HS-27A (cell line): Measurements from ENCODE around the gene ABCG2.

Experiments used
- DNase-seq: peaks from one replicate; pipeline ENCODE4 v3.0.0-alpha.2; 2012; ENCODE audit warnings: low read depth, missing footprints

Gene ABCG2

DNA sequence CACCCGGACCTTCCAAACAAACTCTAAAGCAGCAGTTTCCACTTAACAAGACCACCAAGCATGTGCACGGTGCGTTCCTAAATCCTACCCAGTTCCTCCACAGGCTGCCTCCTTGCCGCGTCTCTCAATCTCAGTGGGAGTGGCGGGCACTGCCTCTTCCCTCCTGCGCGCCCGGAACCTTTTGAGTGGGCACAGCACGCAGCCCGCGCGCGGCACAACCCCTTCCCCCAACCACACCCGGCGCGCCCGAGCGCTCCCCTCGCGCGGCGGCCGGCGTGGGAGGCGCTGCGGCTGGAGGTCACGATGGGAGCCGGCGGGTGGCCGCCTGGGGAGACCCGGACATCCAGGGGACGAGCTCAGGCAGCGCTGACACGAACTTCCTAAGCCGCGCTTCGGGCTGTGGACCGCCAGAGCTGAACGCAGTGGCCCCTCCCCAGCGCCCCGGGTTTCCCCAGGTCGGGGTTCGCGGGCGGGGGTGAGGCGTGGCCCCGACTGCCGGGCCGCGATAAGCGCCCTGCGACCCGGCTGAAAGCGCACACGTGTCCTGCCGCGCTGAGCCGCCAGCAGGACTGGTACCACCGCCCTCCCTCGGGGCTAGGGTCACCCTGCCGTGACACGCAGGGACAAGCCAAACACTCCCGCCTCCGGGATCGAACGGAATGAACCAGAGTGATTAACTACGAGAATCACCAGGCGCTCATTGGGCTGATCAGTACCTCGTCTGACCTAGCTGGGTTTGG lies at the start of gene ABCG2:
Gene ABCG2, minus strand, starts transcription at position 151 of the 740 bp plus-strand sequence. CDS start 18,644 bp downstream, outside the sequence.
- no peak for DNase-seq

DNA sequence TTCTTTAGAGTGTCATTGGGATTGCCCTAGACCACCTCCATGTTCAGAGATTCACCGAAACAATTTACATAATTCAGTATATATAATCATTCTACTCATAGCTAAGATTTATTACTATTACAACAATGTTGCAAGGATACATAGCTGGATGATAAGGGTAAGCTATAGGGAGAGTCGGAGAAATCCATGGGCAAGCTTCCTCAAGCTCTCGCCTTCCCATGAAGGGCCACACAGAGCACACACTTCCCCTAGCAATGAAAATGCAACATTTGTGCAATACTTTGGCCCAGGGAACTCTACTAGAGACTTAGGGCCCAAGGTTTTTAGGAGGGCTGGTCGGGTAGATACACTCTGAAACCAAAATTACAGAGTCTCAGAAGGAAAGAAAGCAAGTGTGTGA lies 49.7 kb upstream of the ABCG2 start:
- DNase-seq, result no peak

DNA sequence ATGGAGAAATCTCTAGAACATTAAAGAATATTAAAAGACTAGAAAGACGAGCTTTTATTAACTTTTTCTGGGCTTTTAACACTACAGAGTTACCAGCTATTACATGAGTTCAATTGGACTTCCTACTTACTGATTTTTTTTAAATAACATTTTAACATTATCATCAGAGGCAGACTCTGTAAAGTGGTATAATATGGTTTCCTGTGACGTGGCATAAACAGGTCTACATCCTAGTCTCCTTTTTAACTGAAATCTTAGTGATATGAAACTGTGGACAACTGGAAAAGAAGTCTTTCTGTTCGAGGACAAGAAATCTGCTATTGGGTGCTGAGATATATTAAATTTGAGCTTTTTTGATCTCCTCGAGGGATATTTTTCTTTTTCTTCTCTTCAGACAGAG lies 48.7 kb upstream of the ABCG2 start:
- no peak for DNase-seq

DNA sequence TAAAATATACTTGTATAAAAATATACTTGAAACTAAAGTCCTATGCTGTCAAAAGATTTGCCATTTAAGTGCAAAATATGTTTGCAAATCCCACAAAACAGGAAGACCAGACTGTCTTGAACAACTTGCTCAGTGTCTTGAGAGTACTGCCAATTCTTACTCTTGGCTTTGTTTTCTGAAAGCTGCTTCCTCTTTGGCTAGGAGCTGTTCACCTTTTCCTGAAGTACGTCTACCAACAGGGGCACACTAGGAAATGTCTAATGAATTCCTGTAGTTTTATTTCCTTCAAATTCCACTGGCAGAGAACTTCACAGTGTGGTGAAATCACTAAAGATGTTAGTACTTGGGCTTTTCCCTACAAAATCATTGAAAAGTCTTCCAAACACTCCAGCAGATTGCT lies 46.4 kb upstream of the ABCG2 start:
- DNase-seq, result no peak

DNA sequence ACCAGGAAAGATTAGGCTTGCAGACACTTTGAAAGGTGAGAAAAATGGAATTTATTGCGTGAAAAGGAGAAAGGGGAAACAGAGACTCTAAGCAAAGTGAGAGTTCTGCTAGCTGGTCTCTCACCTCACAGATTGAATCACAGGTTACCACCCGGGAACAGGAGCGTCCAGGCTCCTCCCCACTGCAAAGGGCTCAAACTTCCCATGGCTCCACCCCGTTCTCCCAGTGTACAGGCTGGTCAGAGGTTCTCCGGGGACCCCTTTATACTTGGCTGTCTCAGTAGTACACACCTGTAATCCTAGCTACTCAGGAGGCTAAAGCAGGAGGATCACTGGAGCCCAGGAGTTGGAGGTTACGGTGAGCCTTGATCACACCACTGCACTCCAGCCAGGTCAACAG lies 44.0 kb upstream of the ABCG2 start:
- no peak for DNase-seq

DNA sequence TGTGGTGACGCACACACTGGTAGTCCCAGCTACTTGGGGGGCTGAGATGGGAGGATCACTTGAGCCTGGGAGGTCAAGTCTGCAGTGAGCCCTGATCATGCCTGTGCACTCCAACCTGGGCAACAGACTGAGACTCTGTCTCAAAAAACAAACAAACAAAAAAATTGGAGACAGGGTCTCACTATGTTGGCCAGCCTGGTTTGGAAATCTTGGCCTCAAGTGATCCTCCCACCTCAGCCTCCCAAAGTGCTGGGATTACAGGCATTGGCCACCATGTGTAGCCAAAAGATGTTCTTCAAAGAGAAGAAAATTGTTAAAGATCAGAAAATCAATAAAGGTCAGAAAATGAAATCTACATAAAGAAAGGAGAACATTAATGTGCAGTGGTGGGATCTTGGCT lies 41.7 kb upstream of the ABCG2 start:
- no peak for DNase-seq

DNA sequence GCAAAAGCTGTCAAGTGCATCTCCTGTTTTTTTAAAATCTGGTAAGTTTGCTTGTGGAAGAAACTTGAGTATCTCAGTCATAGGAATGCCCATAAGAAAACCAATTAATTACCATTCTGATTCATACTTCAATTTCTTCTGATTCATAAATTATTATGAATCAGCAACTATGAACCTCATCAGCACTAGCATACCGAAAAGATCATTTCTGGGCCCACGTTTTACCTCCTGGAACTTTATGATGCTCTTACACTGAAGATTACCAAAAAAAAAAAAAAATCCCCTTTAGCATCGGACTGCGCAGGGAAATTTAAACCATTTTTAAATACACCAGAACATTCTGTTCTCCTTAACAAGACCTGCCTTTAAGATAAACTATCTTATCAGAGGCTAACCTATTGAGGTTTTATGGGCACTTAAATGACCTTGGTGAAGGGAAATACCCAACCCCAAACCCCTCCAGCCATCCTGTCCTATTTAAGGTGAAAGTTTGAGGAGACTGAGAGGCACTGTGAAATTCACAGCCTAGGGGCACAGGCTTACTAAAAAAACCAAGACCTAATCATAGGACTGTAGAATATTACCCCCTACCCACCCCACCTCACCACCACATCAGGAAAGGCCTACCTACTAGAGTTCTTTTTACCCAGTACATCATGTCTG lies 38.2 kb upstream of the ABCG2 start:
- DNase-seq, result no peak

DNA sequence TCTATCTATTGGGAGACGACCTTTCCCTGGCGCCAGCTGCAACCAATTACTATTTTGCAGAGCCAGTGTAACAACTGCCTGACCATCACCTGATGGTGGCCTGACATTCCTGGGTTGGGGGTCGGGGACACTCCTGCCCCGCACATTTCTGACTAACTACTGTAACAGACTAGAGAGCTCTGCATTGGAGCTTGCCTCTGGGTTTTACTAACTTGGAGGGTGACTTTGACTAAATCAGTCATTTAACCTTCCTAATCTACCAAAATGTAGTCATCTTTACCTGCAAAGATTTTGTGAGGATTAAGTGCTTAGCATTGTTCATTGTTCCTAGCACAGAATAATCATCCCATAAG lies 37.5 kb upstream of the ABCG2 start:
- DNase-seq, result no peak

DNA sequence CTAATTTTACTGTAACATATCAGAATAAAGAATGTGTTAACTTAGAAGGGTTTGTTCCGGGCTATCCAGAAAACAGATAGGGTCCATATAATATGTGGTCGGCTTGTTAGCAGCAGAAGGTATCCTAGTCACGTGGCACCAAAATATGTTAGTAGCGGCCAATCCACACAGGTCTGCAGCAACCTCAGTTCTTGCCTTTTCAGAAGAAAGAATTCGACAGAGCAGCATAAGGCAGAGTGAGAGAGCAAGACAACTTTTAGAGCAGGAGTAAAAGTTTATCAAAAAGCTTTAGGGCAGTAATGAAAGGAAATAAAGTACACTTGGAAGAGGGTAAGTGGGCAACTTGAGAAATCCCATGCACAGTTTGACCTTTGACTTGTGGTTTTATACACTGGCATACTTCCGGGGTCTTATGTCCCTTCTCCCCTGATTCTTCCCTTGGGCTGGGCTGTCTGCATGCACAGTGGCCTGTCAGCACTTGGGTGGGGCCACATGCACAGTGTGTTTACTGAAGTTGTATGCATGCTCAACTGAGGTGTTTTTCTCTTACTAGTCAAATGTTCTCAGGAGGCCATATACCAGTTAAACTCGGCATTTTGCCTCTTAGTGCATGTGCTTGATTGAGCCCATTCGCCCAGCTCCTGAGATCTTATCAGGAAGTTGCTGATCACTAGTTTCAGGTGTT lies 37.0 kb upstream of the ABCG2 start:
- DNase-seq, result no peak

DNA sequence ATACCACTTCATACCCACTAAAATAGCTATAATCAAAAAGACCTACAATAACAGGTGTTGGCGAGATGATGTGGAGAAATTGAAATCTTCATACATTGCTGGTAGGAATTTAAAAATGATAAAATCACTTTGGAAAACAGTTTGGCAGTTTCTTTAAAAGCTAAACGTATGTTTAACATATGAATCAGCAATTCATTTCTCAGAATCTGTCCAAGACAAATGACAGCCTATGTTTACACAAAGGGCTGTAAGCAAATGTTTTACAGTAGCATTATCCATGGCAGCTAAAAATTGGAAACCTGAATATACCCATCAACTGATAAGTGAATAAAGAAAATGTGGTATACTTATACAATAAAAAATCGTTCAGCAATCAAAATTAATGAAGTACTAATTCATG lies 33.0 kb upstream of the ABCG2 start:
- DNase-seq, result no peak

DNA sequence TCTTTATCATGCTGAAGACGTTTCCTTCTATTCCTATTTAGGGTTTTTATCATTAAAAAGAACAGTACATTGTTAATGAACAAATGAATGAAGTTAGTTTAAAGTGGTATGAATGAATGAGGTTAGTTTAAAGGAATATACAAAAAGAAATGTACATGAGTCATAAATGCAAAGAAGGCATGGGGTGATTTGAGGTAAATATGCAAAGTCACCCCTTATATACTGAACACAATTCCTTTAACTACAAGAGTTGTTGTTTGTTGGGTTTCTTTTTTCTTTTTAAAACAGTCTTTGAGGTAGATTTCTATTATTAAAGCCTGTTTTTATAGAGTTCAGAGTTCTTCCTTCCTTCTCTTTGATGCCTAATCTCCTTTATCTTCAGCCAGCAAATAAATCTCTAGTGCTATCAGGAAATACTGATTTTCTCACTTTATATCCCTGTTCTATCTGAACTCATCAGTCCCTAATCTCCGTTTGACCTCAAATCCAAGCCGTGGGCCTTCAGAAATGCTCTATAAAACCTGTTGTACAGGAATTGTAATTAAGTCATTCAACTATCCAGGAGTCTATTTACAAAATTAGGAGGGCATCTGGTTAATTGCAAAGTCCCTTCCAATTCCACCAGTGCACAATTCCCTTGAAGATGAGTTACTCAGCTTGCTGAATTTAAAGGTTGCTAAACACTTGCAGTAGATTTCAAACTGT lies 31.6 kb upstream of the ABCG2 start:
- DNase-seq, result no peak

DNA sequence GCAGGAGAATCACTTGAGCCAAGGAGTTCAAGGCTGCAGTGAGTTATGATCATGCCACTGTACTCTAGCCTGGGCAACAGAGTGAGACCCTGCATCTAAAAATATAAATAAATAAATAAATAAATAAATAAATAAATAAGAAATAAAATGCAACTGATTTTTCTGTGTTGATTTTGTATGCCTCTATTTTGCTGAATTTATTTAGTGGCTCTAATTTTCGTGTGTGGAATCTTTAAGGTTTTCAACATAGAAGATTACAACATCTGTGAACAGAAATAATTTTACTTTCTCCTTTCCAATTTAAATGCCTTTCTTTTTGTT lies 30.9 kb upstream of the ABCG2 start:
- DNase-seq, result no peak

DNA sequence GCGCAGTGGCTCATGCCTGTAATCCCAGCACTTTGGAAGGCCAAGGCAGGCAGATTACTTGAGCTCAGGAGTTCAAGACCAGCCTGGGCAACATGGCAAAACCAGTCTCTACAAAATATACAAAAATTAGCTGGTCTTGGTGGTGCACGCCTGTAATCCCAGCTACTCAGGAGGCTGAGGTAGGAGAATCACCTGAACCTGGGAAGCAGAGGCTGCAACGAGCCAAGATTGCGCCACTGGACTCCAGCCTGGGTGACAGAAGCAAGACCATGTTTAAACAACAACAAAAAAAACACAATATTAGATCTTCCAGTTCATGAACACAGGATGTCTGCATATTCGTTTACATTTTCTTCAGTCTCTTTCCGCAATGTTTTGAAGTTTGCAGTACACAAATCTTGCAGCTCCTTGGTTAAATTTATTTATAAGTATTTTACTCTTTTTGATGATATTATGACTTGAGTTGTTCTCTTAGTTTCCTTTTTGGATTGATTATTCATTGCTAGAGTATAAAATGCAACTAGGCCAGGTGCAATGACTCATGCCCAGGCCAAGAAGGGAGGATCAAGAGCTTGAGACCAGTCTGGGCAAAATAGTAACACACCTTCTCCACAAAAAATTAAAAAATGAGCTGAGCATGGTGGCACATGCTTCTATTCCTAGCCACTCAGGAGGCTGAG lies 30.4 kb upstream of the ABCG2 start:
- DNase-seq, result no peak

DNA sequence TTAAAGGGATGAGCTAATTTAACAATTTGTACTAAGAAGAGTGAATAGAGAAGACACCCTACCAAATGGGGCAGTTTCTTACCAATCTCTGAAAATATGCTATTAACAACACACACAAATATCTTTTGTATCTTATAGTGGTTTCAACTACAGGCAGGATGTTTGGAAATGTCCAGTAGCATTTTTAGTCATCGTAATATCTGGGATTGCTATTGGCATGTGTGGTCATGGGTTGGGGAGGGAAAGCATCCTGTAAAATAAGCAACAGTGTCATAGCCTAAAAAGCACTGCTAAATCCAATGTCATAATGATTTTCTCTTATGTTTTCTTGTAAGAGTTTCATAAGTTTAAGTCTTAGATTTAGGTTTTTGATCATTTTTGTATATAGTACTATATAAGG lies 29.3 kb upstream of the ABCG2 start:
- DNase-seq, result no peak

DNA sequence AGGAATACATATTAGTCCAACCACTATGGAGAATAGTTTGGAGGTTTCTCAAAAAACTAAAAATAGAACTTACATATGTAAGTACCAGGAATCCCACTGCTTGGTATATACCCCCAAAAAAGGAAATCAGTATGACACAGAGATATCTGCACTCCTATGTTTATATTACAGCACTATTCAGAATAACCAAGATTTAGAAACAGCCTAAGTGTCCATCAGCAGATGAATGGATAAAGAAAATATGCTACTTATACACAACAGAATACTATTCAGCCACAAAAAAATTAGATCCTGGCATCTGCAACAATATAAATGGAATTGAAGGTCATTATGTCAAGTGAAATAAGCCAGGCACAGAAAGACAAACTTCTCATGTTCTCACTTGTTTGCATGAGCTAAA lies 27.5 kb upstream of the ABCG2 start:
- no peak for DNase-seq

DNA sequence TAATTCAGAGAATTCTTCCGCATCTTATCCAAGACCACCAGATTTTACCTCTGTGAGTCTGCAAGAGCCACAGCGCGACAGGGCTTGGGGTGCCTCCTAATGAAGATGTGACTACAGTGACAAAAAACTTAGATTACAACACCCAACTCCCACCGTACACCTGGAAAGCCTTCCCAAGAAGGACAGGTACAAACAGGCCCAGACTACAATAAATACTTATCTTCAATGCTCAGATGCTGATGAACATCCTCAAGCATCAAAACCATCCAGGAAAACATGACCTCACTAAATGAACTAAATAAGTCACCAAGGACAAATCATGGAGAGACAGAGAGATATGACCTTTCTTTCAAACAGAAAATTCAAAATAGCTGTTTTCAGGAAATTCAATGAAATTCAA lies 20.8 kb upstream of the ABCG2 start:
- no peak for DNase-seq

DNA sequence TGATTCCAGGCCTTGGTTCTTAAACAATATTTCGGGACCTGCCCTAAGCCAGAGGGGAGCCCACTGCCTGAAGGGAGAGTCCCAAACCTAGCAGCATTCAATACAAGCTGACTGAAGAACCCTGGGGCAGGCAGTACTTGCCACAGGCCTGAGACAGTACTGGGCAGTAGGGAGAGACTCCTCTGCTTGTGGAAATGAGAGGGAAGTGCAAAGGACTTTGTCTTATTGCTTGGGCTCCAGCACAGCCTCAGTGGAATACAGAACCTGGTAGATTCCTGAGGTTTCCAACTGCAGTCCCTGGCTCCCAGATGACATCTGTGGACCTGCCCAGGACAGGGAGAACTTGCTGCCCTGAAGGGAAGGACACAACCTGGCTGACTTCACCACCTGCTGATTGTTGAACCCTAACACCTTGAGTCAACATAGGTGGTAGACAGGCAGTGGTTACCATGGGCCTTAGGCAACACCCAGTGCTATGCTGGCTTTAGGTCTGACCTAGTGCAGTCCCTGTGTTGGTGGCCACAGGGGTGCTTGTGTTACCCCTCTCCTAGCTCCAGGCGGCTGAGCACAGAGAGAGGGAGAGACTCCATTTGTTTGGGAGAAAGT lies 20.3 kb upstream of the ABCG2 start:
- DNase-seq, result no peak

DNA sequence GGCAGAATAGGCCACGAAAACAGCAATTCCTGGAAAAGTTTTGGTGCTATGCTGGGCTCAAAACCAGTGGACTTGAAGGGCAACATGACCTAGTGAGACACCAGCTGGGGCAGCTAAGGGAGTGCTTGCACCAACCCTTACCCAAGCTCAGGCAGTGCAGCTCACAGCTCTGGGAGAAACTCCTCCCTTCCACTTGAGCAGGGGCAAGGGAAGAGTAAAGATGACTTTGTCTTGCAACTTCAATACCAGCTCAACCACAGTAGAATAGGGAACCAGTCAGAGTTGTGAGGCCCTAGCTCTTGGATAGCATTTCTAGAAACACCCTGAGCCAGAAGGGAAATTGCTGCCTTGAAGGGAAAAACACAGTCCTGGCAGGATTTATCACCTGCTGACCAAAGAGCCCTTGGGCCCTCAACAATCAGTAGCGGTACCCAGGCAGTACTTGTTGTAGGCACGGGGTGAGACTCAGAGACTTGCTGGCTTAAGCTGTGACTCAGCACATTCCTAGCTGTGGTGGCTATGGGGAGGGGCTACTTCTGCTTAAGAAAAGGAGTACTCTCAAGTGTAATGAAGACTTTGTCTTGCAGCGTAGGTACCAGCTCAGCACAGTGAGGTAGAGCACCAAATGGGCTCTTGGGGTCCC lies 19.7 kb upstream of the ABCG2 start:
- DNase-seq, result peak; percentile 59

DNA sequence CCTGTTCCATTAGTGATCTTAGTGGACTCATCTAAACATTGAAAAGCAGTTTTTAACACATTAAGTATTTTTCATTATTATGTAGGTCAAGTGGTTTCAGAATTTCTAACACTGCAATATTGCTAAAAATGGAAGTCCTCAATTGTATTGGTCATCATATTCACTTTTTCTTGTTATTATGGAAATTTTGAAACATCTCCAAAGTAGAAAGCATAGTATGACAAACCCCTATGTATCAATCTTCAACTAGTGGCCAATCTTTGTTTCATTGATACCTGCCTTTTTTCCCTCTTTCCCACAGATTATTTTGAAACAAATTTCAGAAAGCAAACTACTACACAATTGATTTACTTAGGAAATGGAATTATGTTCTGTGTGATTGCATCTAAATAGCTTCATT lies 14.5 kb upstream of the ABCG2 start:
- DNase-seq, result no peak

DNA sequence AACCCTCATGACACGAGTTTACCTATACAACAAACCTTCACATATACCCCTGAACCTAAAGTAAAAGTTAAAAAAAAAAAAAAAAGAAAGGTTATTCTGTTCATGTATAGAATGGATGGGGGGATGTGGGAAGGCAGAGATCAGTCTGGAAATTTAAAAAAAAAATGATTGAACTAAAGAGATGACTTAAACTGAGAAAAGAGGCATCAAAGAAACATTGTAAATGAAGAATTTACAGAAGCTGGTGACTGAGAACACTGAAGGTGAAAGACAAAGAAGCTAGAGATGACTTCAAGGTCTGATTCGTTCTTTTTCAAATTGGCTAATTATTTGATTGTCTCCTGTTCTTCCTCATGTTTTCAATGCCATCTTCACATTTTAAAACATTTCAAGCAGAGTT lies 12.8 kb upstream of the ABCG2 start:
- DNase-seq, result no peak

DNA sequence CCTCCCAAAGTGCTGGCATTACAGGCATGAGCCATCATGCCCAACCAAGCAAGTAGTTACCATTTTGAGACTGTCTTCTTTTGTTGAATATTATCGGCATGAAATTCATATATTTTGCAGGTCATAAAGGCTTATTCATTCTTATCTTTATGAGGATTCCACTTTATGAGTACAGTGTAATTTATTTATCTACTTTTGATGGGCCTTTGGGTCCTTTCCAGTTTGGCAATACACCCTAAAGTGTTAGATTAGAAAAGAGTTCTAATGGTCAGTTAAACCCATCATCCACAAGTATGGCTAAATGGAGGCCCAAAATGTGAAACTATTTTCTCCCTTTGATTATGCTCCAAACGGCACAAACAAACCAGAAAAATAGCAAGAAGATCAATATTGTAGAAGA lies 10.9 kb upstream of the ABCG2 start:
- DNase-seq, result no peak

DNA sequence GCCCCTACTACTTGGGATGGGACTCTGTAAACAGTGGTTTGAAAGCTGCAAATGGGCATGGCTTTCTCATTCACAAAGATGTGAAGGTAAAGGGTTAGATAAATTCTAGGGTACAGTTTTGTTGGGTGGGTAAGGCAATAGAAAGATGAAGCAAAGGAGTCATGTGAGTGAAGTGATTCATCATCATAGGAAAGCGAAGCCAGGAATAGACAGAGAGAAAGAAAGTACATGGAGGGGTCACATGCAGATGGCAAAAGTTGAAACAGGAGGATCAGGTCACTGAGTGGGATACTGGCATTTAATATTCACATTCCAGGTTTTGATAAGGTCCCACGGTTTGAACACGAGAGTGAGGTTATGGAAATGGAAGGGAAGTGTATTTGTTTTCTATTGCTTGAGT lies 8.2 kb upstream of the ABCG2 start:
- no peak for DNase-seq
